CD14-positive monocyte (primary cell): Measurements from ENCODE around the gene UST. TPM values are rescaled to one million over a fixed set of nuclear protein-coding genes. Genes with fewer than 3 reads are reported as not detected.
"Not testable (repeated sequence)": the region's sequence is repeated elsewhere in the genome, so short reads cannot be mapped to it uniquely, and the experiment has no call there.

ENCODE experiments used
- DNase-seq, 3 donors: peaks; one replicate each; pipeline ENCODE4 v3.0.0-alpha.2; 2011 to 2022
- H2AFZ ChIP-seq: 2 replicates; pipeline ENCODE4 v1.6.0; 2012; ENCODE audit warnings: mild to moderate bottlenecking, low read depth, low read length, inconsistent platforms; ENCODE audit not compliant: insufficient read depth, poor library complexity, severe bottlenecking
- H3K27ac ChIP-seq, 2 donors: 1 replicate in 1 of 2; 2 replicates in 1 of 2; pipeline ENCODE4 v1.5.1; 2012 to 2013; ENCODE audit warnings: low read length in 2 of 2, control low read depth in 1 of 2, inconsistent platforms in 1 of 2, low read depth in 1 of 2, mild to moderate bottlenecking in 1 of 2
- H3K27me3 ChIP-seq, 2 donors: one replicate each; pipeline versions ENCODE4 v1.6.0 to v1.6.1; 2011 to 2013; ENCODE audit warnings: low read length in 2 of 2; ENCODE audit not compliant: control insufficient read depth in 2 of 2, insufficient read depth in 2 of 2
- H3K36me3 ChIP-seq, 2 donors: replicated peaks in 1 of 2; 1 replicate in 1 of 2; 2 replicates in 1 of 2; pipeline versions ENCODE4 v1.5.1 to v1.6.1; 2012 to 2013; ENCODE audit warnings: low read length in 2 of 2, control low read depth in 1 of 2, inconsistent platforms in 1 of 2, mild to moderate bottlenecking in 1 of 2; ENCODE audit not compliant: insufficient read depth in 2 of 2, control insufficient read depth in 1 of 2
- H3K4me1 ChIP-seq, 2 donors: 1 replicate in 1 of 2; 2 replicates in 1 of 2; pipeline versions ENCODE4 v1.5.1 to v1.6.1; 2012 to 2013; ENCODE audit warnings: low read length in 2 of 2, control low read depth in 1 of 2, inconsistent platforms in 1 of 2, mild to moderate bottlenecking in 1 of 2, moderate library complexity in 1 of 2; ENCODE audit not compliant: insufficient read depth in 2 of 2, control insufficient read depth in 1 of 2
- H3K4me2 ChIP-seq: replicated peaks from 2 replicates; pipeline ENCODE3; 2012; ENCODE audit warnings: low read length, moderate library complexity, mild to moderate bottlenecking; ENCODE audit not compliant: poor library complexity, severe bottlenecking; ENCODE audit errors: extremely low read depth
- H3K4me3 ChIP-seq, 3 experiments: fragments of 200-600 bp in 1 of 3; sonication (generic) in 1 of 3; replicated peaks in 1 of 3; 1 replicate in 2 of 3; 2 replicates in 1 of 3; pipeline ENCODE4 v1.5.1; 2011 to 2013; ENCODE audit warnings: low read length in 3 of 3, mild to moderate bottlenecking in 3 of 3, control low read depth in 2 of 3, low read depth in 2 of 3, inconsistent platforms in 1 of 3, moderate library complexity in 1 of 3
- H3K79me2 ChIP-seq: 2 replicates; pipeline ENCODE4 v1.6.0; 2012; ENCODE audit warnings: mild to moderate bottlenecking, control low read depth, inconsistent platforms, low read length, moderate library complexity; ENCODE audit not compliant: insufficient read depth
- H3K9ac ChIP-seq: 2 replicates; pipeline ENCODE4 v1.6.0; 2017; ENCODE audit warnings: low read length, mild to moderate bottlenecking; ENCODE audit not compliant: insufficient read depth, poor library complexity, severe bottlenecking
- H3K9me3 ChIP-seq, 2 donors: replicated peaks in 1 of 2; 1 replicate in 1 of 2; 2 replicates in 1 of 2; pipeline versions ENCODE4 v1.5.1 to v1.6.1; 2012 to 2013; ENCODE audit warnings: low read length in 2 of 2, control low read depth in 1 of 2; ENCODE audit not compliant: control insufficient read depth in 1 of 2, insufficient read depth in 1 of 2
- H4K20me1 ChIP-seq: 2 replicates; pipeline ENCODE4 v1.6.0; 2012; ENCODE audit warnings: mild to moderate bottlenecking, low read length, control low read depth, moderate library complexity; ENCODE audit not compliant: insufficient read depth
- H3K27ac Mint-ChIP-seq, 7 donors: one replicate each; pipeline ENCODE4 v1.8.0; 2020; ENCODE audit warnings: mild to moderate bottlenecking in 7 of 7, mixed read lengths in 7 of 7, moderate library complexity in 6 of 7, inconsistent platforms in 2 of 7
- H3K27me3 Mint-ChIP-seq, 3 donors: one replicate each; pipeline ENCODE4 v1.8.0; 2021 to 2022; ENCODE audit warnings: low read depth in 3 of 3, mild to moderate bottlenecking in 3 of 3, mixed read lengths in 3 of 3, moderate library complexity in 3 of 3, inconsistent platforms in 1 of 3
- H3K36me3 Mint-ChIP-seq, 2 donors: one replicate each; pipeline ENCODE4 v1.8.0; 2020; ENCODE audit warnings: mixed read lengths in 2 of 2, inconsistent platforms in 1 of 2, mild to moderate bottlenecking in 1 of 2
- H3K4me1 Mint-ChIP-seq: one replicate; pipeline ENCODE4 v1.8.0; 2020; ENCODE audit warnings: mild to moderate bottlenecking, mixed read lengths
- H3K4me3 Mint-ChIP-seq, 2 donors: one replicate each; pipeline ENCODE4 v1.8.0; 2020; ENCODE audit warnings: mild to moderate bottlenecking in 2 of 2, mixed read lengths in 2 of 2, moderate library complexity in 1 of 2
- H3K9me3 Mint-ChIP-seq, 7 donors: one replicate each; pipeline ENCODE4 v1.8.0; 2020 to 2022; ENCODE audit warnings: mixed read lengths in 7 of 7, mild to moderate bottlenecking in 6 of 7, moderate library complexity in 6 of 7, inconsistent platforms in 2 of 7
- WGBS: methylation state at CpG from one replicate; pipeline ENCODE4 v1.1.5; 2013; ENCODE audit warnings: missing lambda C conversion rate; ENCODE audit not compliant: insufficient coverage; 5-methylcytosine and 5-hydroxymethylcytosine counted together
- intact Hi-C, 2 donors: fragments of 100-400 bp; cut with micrococcal nuclease; formaldehyde crosslinking; loops; one replicate each; pipeline versions ENCODE4 v1.15.0 to v1.15.1; 2023
- polyA plus RNA-seq, 3 donors: library from polyadenylated mRNA; depleted of rRNA in 1 of 3; unstranded in 2 of 3; stranded (reverse) in 1 of 3; fragments of 300-500 nt in 2 of 3; fragments of >200 nt in 1 of 3; fragmentation: Illumina TruSeq in 2 of 3; gene quantifications; 1 replicate in 2 of 3; 2 replicates in 1 of 3; pipeline ENCODE4 v1.2.3, GENCODE V29; 2012 to 2021
- TF ChIP-seq, protein P1 (sequence below): fragments of 200-600 bp; IDR thresholded peaks from one replicate; pipeline ENCODE4 v1.8.0; 2022; ENCODE audit warnings: antibody characterized with exemption, mild to moderate bottlenecking

UST gene
- polyA plus RNA-seq, 3 donors = 0.33 to 0.53 (median 0.48) TPM

- peaks cover 12% of the 10 kb centered on the region for H3K4me1 Mint-ChIP-seq
- intact Hi-C loops = no loop called here
- Histone ChIP-seq H4K20me1 (no peaks in the 10 kb centered on the region), H3K4me3 (no peak overlapping the region), H3K79me2 (no peaks in the 10 kb centered on the region), H3K36me3 (no peaks in the 10 kb centered on the region), H3K9ac (no peak overlapping the region), H3K9me3 (no peaks in the 10 kb centered on the region), H3K4me2 (no peak overlapping the region), H3K27ac (no peak overlapping the region), H3K4me1 (peaks cover 16% of the 10 kb centered on the region in 2 donors), H2AFZ (no peak overlapping the region), H3K27me3 (peaks cover 22 to 44% of the 10 kb centered on the region in 2 donors)
- DNase-seq = no peak
- H3K9me3 Mint-ChIP-seq = peaks cover 0 to 7% (median 4%) of the 10 kb centered on the region in 7 donors
- H3K27me3 Mint-ChIP-seq = peaks cover 33 to 49% (median 35%) of the 10 kb centered on the region in 3 donors
- no peak overlapping the region for H3K27ac Mint-ChIP-seq
- H3K4me3 Mint-ChIP-seq = peak overlapping the region in 1 of 2 donors; percentile 13
- TF ChIP-seq, protein P1, sequence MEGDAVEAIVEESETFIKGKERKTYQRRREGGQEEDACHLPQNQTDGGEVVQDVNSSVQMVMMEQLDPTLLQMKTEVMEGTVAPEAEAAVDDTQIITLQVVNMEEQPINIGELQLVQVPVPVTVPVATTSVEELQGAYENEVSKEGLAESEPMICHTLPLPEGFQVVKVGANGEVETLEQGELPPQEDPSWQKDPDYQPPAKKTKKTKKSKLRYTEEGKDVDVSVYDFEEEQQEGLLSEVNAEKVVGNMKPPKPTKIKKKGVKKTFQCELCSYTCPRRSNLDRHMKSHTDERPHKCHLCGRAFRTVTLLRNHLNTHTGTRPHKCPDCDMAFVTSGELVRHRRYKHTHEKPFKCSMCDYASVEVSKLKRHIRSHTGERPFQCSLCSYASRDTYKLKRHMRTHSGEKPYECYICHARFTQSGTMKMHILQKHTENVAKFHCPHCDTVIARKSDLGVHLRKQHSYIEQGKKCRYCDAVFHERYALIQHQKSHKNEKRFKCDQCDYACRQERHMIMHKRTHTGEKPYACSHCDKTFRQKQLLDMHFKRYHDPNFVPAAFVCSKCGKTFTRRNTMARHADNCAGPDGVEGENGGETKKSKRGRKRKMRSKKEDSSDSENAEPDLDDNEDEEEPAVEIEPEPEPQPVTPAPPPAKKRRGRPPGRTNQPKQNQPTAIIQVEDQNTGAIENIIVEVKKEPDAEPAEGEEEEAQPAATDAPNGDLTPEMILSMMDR = no peak
- peaks cover 4 to 6% of the 10 kb centered on the region in 2 donors for H3K36me3 Mint-ChIP-seq
- no CpG with 5 or more reads among the region's 2 CpGs for WGBS
Observed at GRCh38 chr6:148751793-148752170, 5.0 kb downstream of the UST start.

- not testable (repeated sequence) for H3K9ac ChIP-seq, H3K9me3 Mint-ChIP-seq, H3K27ac Mint-ChIP-seq, H4K20me1 ChIP-seq, H3K36me3 ChIP-seq, H3K4me2 ChIP-seq, H3K79me2 ChIP-seq, H2AFZ ChIP-seq, H3K4me3 ChIP-seq, H3K9me3 ChIP-seq, DNase-seq, H3K27ac ChIP-seq, H3K36me3 Mint-ChIP-seq, H3K4me3 Mint-ChIP-seq
- H3K4me1 Mint-ChIP-seq = peaks cover 26% of the 10 kb centered on the region
- no CpG with 5 or more reads among the region's 1 CpG for WGBS
- H3K4me1 ChIP-seq = peaks cover 28% of the 10 kb centered on the region in 2 donors
- peaks cover 9 to 17% (median 9%) of the 10 kb centered on the region in 3 donors for H3K27me3 Mint-ChIP-seq
- H3K27me3 ChIP-seq = peaks cover 3 to 14% of the 10 kb centered on the region in 2 donors
- intact Hi-C loops = loop anchor here in 1 of 2 donors (1.0 kb wide), 1 partner anchor 9 kb away; no protein-coding TSS in a partner anchor
Observed at GRCh38 chr6:148755379-148755778, 8.5 kb downstream of the UST start.
